ENCODE measurements around the gene ZNF586.
A peak's percentile ranks its signal among the peaks of the same experiment; 100 is the strongest.
"Not testable (repeated sequence)": the region's sequence is repeated elsewhere in the genome, so short reads cannot be mapped to it uniquely, and the experiment has no call there.

ZNF586 gene

GRCh38 chr19:57796580-57796979 lies 27.1 kb downstream of the ZNF586 start:
- DNase-seq (ENCODE audit: low spot score) = not testable (repeated sequence)

GRCh38 chr19:57800696-57801095 lies 31.2 kb downstream of the ZNF586 start:
- DNase-seq (ENCODE audit: low spot score) = no peak

- no peak for DNase-seq (ENCODE audit: low spot score)
These were observed 32.8 kb downstream of the ZNF586 start for GRCh38 chr19:57802269-57802668.

- no peak for DNase-seq (ENCODE audit: low spot score)
These were observed 33.8 kb downstream of the ZNF586 start for GRCh38 chr19:57803265-57803593.

- no peak for DNase-seq (ENCODE audit: low spot score)
These were observed 34.3 kb downstream of the ZNF586 start for GRCh38 chr19:57803594-57804325.

- DNase-seq (ENCODE audit: low spot score) = no peak
These were observed 38.1 kb downstream of the ZNF586 start for GRCh38 chr19:57807541-57807940.

GRCh38 chr19:57810410-57811295 lies 41.2 kb downstream of the ZNF586 start:
- not testable (repeated sequence) for DNase-seq (ENCODE audit: low spot score)

GRCh38 chr19:57812226-57812625 lies 42.8 kb downstream of the ZNF586 start:
- DNase-seq (ENCODE audit: low spot score) = no peak

GRCh38 chr19:57812975-57813820 lies 43.7 kb downstream of the ZNF586 start:
- not testable (repeated sequence) for DNase-seq (ENCODE audit: low spot score)

- no peak for DNase-seq (ENCODE audit: low spot score)
These were observed 44.5 kb downstream of the ZNF586 start for GRCh38 chr19:57813919-57814504.

GRCh38 chr19:57814505-57815246 lies 45.2 kb downstream of the ZNF586 start, which contains the start of gene ZNF552:
Gene ZNF552, minus strand, starts transcription at chr19:57814913. Its CDS starts 170 bp downstream, at chr19:57814743.
- peak; percentile 84 for DNase-seq (ENCODE audit: low spot score)

- DNase-seq (ENCODE audit: low spot score) = no peak
These were observed 46.0 kb downstream of the ZNF586 start for GRCh38 chr19:57815247-57816075.

- no peak for DNase-seq (ENCODE audit: low spot score)
These were observed 47.2 kb downstream of the ZNF586 start for GRCh38 chr19:57816652-57817051.

GRCh38 chr19:57817976-57818375 lies 48.5 kb downstream of the ZNF586 start:
- no peak for DNase-seq (ENCODE audit: low spot score)

GRCh38 chr19:57818378-57818777 lies 48.9 kb downstream of the ZNF586 start:
- no peak for DNase-seq (ENCODE audit: low spot score)

GRCh38 chr19:57819475-57820148 lies 50.1 kb downstream of the ZNF586 start:
- peak; percentile 94 for DNase-seq (ENCODE audit: low spot score)

GRCh38 chr19:57820599-57820998 lies 51.1 kb downstream of the ZNF586 start:
- DNase-seq (ENCODE audit: low spot score) = no peak

- DNase-seq (ENCODE audit: low spot score) = not testable (repeated sequence)
These were observed 51.6 kb downstream of the ZNF586 start for GRCh38 chr19:57821095-57821494.

GRCh38 chr19:57821501-57821900 lies 52.0 kb downstream of the ZNF586 start:
- not testable (repeated sequence) for DNase-seq (ENCODE audit: low spot score)

GRCh38 chr19:57823155-57823554 lies 53.7 kb downstream of the ZNF586 start:
- DNase-seq (ENCODE audit: low spot score) = not testable (repeated sequence)
